ENCODE results near the gene PPM1L. TPM values are rescaled to one million over a fixed set of nuclear protein-coding genes. Genes with fewer than 3 reads are reported as not detected.

Gene PPM1L
- total RNA-seq, 1 experiment from 2014 or later = 7.3 TPM

DNA sequence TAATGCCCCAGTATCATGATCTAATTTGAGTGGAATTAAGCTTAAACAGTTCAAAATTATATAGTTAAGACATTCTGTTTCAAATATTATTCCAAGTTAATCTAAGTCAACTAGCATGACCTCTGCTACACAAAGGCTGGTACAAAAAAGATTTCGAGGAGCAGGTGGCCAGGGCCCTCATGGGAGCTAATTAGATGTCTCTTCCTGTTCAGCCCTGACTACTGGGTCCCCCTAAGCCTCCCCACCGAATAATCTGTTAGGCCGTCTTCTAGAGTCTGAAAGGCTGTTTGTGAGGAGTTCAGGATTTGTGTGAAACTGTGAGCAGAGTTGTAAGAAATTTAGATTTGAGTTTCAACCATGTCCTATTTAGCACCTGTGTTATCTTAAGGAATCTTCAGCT, 75.4 kb downstream of the PPM1L start:
- H2AFZ ChIP-seq (ENCODE audit: low read length) = no peak overlapping the region
- H3K9me3 ChIP-seq (ENCODE audit: control insufficient read depth, low read depth, low read length) = no peaks in the 10 kb centered on the region
- H4K91ac ChIP-seq (ENCODE audit: insufficient read length, low read depth, low read length) = no peak overlapping the region
- no CpG with 5 or more reads among the region's 3 CpGs for WGBS (ENCODE audit: extremely low coverage, insufficient read length, low lambda C conversion rate)
- H3K79me2 ChIP-seq (ENCODE audit: insufficient read depth, low read length) = no peaks in the 10 kb centered on the region
- no peaks in the 10 kb centered on the region for H3K23me2 ChIP-seq (ENCODE audit: insufficient read length, low read depth, low read length, poor library complexity, severe bottlenecking)
- Mint-ChIP-seq H3K36me3 (ENCODE audit: insufficient read depth in 1 of 3, low read depth in 3 of 3) (peaks cover 0 to 4% (median 0%) of the 10 kb centered on the region in 3 experiments; a peak in 1 of 7 replicates), H3K27me3 (ENCODE audit: low read depth) (no peaks in the 10 kb centered on the region), H3K4me3 (no peak overlapping the region), H3K9me3 (peaks cover 5 to 7% of the 10 kb centered on the region in 2 experiments; a peak in 4 of 5 replicates), H3K4me1 (peaks cover 4 to 16% of the 10 kb centered on the region in 2 experiments; a peak in 3 of 4 replicates), H3K27ac (no peak overlapping the region)
- H3T11ph ChIP-seq (ENCODE audit: low read length) = no peak overlapping the region
- H3K18ac ChIP-seq (ENCODE audit: insufficient read length, low read depth, low read length) = no peak overlapping the region
- no peak overlapping the region for H4K5ac ChIP-seq (ENCODE audit: insufficient read length, low read depth, low read length)
- no peak overlapping the region for H3K4me2 ChIP-seq (ENCODE audit: insufficient read depth, insufficient read length, low read length)
- no peak overlapping the region for H3K9ac ChIP-seq (ENCODE audit: extremely low read depth, insufficient read length, low read length)
- no peak overlapping the region for H3K23ac ChIP-seq (ENCODE audit: insufficient read length, low read depth, low read length)
- no peak overlapping the region for H2BK120ac ChIP-seq (ENCODE audit: low read depth, low read length, poor library complexity, severe bottlenecking)
- no peaks in the 10 kb centered on the region for H3K79me1 ChIP-seq (ENCODE audit: insufficient read depth, low read depth, low read length, poor library complexity, severe bottlenecking)
- H2BK20ac ChIP-seq (ENCODE audit: low read depth, low read length, poor library complexity, severe bottlenecking) = no peak overlapping the region
- no peak overlapping the region for H2BK5ac ChIP-seq (ENCODE audit: insufficient read length, low read length)
- H2AK5ac ChIP-seq (ENCODE audit: insufficient read length, low read length) = no peak overlapping the region
- no peak for DNase-seq
- no peak overlapping the region for H3K14ac ChIP-seq (ENCODE audit: insufficient read depth, low read length)
- TF ChIP-seq, protein P1, sequence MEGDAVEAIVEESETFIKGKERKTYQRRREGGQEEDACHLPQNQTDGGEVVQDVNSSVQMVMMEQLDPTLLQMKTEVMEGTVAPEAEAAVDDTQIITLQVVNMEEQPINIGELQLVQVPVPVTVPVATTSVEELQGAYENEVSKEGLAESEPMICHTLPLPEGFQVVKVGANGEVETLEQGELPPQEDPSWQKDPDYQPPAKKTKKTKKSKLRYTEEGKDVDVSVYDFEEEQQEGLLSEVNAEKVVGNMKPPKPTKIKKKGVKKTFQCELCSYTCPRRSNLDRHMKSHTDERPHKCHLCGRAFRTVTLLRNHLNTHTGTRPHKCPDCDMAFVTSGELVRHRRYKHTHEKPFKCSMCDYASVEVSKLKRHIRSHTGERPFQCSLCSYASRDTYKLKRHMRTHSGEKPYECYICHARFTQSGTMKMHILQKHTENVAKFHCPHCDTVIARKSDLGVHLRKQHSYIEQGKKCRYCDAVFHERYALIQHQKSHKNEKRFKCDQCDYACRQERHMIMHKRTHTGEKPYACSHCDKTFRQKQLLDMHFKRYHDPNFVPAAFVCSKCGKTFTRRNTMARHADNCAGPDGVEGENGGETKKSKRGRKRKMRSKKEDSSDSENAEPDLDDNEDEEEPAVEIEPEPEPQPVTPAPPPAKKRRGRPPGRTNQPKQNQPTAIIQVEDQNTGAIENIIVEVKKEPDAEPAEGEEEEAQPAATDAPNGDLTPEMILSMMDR (conservative IDR thresholded peaks at IDR 0.05) = no peak
- H3K4ac ChIP-seq (ENCODE audit: low read depth, low read length) = no peak overlapping the region
- no peak overlapping the region for H2BK15ac ChIP-seq (ENCODE audit: low read depth, low read length)
- H3K4me1 ChIP-seq (ENCODE audit: insufficient read depth, low read length) = no peaks in the 10 kb centered on the region
- no peak overlapping the region for H3K27ac ChIP-seq (ENCODE audit: insufficient read length, low read depth, low read length)
- no peak overlapping the region for H2BK12ac ChIP-seq (ENCODE audit: insufficient read length, low read depth, low read length)
- H4K20me1 ChIP-seq (ENCODE audit: control insufficient read depth, insufficient read depth, insufficient read length) = no peaks in the 10 kb centered on the region
- H3K56ac ChIP-seq (ENCODE audit: insufficient read length, low read depth, low read length) = no peak overlapping the region
- H3K27me3 ChIP-seq (ENCODE audit: insufficient read depth, low read length) = no peaks in the 10 kb centered on the region
- H4K8ac ChIP-seq (replicated peaks; ENCODE audit: insufficient read length, low read depth, low read length) = no peak overlapping the region
